Spleen (tissue), 11 donors: Measurements from ENCODE around the gene ZNF594. TPM values are rescaled to one million over a fixed set of nuclear protein-coding genes. Genes with fewer than 3 reads are reported as not detected.
"Not testable (repeated sequence)": the region's sequence is repeated elsewhere in the genome, so short reads cannot be mapped to it uniquely, and the experiment has no call there.

Experiments
- DNase-seq: peaks from one replicate; pipeline ENCODE4 v3.0.0-alpha.2; 2020
- H3K27ac ChIP-seq, 8 donors: fragments of 200-600 bp; sonication (generic) in 7 of 8; 1 replicate in 4 of 8; 2 replicates in 4 of 8; pipeline versions ENCODE4 v1.5.0 to v1.8.0; 2016 to 2021; ENCODE audit warnings: inconsistent platforms in 4 of 8, mild to moderate bottlenecking in 4 of 8, moderate library complexity in 1 of 8
- H3K27me3 ChIP-seq, 7 donors: fragments of 200-600 bp; sonication (generic) in 6 of 7; replicated peaks in 1 of 7; 1 replicate in 4 of 7; 2 replicates in 3 of 7; pipeline versions ENCODE4 v1.5.0 to v1.8.0; 2016 to 2021; ENCODE audit warnings: inconsistent platforms in 3 of 7, mild to moderate bottlenecking in 1 of 7
- H3K36me3 ChIP-seq, 6 donors: fragments of 200-600 bp; sonication (generic) in 5 of 6; 1 replicate in 4 of 6; 2 replicates in 2 of 6; pipeline versions ENCODE4 v1.5.0 to v1.8.0; 2016 to 2021; ENCODE audit warnings: inconsistent platforms in 2 of 6
- H3K4me1 ChIP-seq, 6 donors: fragments of 200-600 bp; sonication (generic) in 5 of 6; 1 replicate in 3 of 6; 2 replicates in 3 of 6; pipeline versions ENCODE4 v1.5.0 to v1.8.0; 2016 to 2021; ENCODE audit warnings: inconsistent platforms in 3 of 6
- H3K4me3 ChIP-seq, 8 donors: fragments of 200-600 bp; sonication (generic) in 7 of 8; 1 replicate in 4 of 8; 2 replicates in 4 of 8; pipeline versions ENCODE4 v1.5.0 to v1.8.0; 2016 to 2021; ENCODE audit warnings: inconsistent platforms in 4 of 8, mild to moderate bottlenecking in 4 of 8, moderate library complexity in 2 of 8
- H3K9me3 ChIP-seq, 8 donors: fragments of 200-600 bp; sonication (generic) in 7 of 8; 1 replicate in 4 of 8; 2 replicates in 4 of 8; pipeline versions ENCODE4 v1.5.0 to v1.8.0; 2016 to 2021; ENCODE audit warnings: inconsistent platforms in 4 of 8
- POLR2A ChIP-seq, 3 donors: fragments of 450-650 bp; IDR thresholded peaks; one replicate each; pipeline ENCODE4 v1.5.1; 2017; ENCODE audit warnings: antibody characterized with exemption in 3 of 3, mild to moderate bottlenecking in 1 of 3
- POLR2AphosphoS5 ChIP-seq, 3 donors: sonication (generic); formaldehyde crosslinking; IDR thresholded peaks; one replicate each; pipeline ENCODE4 v1.5.1; 2017; ENCODE audit warnings: antibody characterized with exemption in 3 of 3
- WGBS, 5 donors: extraction: QIAGEN DNeasy Blood & Tissue Kit in 3 of 5; methylation state at CpG; one replicate each; pipeline versions ENCODE4 v1.1.5 to v1.1.7; 2013 to 2018; 5-methylcytosine and 5-hydroxymethylcytosine counted together
- intact Hi-C: fragments of 100-400 bp; cut with DNase I; formaldehyde crosslinking; loops from one replicate; pipeline ENCODE4 v1.15.0; 2023; ENCODE audit warnings: low total_unique reads
- polyA plus RNA-seq, 3 donors: library from polyadenylated mRNA; stranded (reverse); fragments of 200-250 nt; gene quantifications; one replicate each; pipeline ENCODE4 v1.2.1, GENCODE V29; 2013
- total RNA-seq, 7 donors: library from RNA; depleted of rRNA in 3 of 7; stranded (reverse); fragments of >200 nt in 3 of 7; fragmentation: NEBNext Ultra II Directional in 4 of 7; extraction: Animal tissue kit (Norgen Biotek cat#: 25700) in 4 of 7; gene quantifications; one replicate each; pipeline versions ENCODE4 v1.1.0 to v1.2.1, GENCODE V29; 2016 to 2021
- TF ChIP-seq, protein P1 (sequence below), 11 experiments: fragments of 200-600 bp in 7 of 11; fragments of 450-650 bp in 4 of 11; sonication (generic) in 4 of 11; IDR thresholded peaks in 8 of 11; conservative IDR thresholded peaks in 3 of 11; 1 replicate in 7 of 11; 2 replicates in 4 of 11; pipeline versions ENCODE4 v1.4.0 to v1.8.0; 2016 to 2021; ENCODE audit warnings: antibody characterized with exemption in 11 of 11, inconsistent platforms in 4 of 11, mild to moderate bottlenecking in 1 of 11
- donor health status: healthy with polysubstance abuse.
- donor health status: DM: no; HTN: no; CAD: no; lungs with moderate emphysema.
- donor health status: DM: no; HTN: no; CAD: no.
- donor health status: Bipolar disorder and iron deficiency.
- donor health status: healthy.
- donor health status: DM: no; HTN: no; CAD: no.
- donor health status: DM: yes; HTN: yes; CAD: no.

ZNF594 gene
- total and polyA plus RNA-seq, 10 donors: 2.4 to 28.4 (median 13.8) TPM

DNA sequence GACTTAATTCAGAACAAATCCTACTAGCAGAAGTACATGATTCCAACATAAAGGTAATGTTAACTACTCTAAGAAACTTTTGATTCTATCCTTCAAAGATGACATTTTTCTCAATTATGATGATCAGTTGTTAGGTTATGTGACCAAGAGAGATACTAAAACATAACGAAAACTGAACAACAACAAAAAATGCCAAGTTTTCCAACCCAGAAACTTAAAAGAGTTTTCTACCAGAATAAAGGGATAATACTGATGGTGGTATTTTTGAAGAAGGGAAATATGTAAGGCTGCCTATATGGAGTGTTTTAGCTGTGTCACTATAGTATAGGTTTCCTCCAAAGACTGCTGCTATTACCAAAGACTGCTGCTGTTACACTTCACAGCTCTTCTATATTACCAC is 45.5 kb downstream of the ZNF594 start:
- DNase-seq, H3K27me3 ChIP-seq, intact Hi-C loops: not testable (repeated sequence)

DNA sequence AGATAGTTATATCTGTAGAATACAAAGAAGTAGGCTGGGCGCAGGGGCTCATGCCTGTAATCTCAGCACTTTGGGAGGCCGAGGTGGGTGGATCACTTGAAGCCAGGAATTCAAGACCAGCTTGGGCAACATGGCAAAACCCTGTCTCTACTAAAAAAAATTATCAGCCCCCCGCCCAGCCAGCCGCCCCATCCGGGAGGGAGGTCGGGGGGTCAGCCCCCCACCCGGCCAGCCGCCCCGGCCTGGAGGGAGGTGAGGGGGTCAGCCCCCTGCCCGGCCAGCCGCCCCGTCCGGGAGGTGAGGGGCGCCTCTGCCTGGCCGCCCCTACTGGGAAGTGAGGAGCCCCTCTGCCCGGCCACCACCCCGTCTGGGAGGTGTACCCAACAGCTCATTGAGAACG is 48.8 kb downstream of the ZNF594 start:
- WGBS, 5 donors: 87 to 92% (median 92%) methylated on average over 14 to 18 of the region's 18 CpGs
- intact Hi-C loops, DNase-seq, H3K36me3 ChIP-seq, H3K4me3 ChIP-seq, H3K4me1 ChIP-seq, H3K9me3 ChIP-seq, H3K27ac ChIP-seq, H3K27me3 ChIP-seq: not testable (repeated sequence)

More for the DNA sequence above, 45.5 kb downstream of the ZNF594 start:
- not testable (repeated sequence) for H3K4me1 ChIP-seq, H3K36me3 ChIP-seq, H3K9me3 ChIP-seq, H3K4me3 ChIP-seq, H3K27ac ChIP-seq
- WGBS, 5 donors: 83 to 94% (median 89%) methylated on average over 1 of the region's 1 CpG

DNA sequence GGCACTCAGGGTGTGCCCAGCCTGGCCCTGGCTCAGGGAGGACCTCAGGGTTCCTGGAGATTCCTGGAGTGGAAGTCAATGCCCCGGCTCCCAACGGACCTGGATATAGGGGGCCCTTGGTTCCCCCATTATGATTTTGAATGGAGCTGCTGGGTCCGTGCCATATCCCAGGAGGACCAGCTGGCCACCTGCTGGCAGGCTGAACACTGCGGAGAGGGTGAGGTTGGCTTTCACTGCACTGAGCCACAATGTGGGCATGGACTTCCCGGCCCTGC is 52.3 kb downstream of the ZNF594 start:
- intact Hi-C loops: no loop called here

DNA sequence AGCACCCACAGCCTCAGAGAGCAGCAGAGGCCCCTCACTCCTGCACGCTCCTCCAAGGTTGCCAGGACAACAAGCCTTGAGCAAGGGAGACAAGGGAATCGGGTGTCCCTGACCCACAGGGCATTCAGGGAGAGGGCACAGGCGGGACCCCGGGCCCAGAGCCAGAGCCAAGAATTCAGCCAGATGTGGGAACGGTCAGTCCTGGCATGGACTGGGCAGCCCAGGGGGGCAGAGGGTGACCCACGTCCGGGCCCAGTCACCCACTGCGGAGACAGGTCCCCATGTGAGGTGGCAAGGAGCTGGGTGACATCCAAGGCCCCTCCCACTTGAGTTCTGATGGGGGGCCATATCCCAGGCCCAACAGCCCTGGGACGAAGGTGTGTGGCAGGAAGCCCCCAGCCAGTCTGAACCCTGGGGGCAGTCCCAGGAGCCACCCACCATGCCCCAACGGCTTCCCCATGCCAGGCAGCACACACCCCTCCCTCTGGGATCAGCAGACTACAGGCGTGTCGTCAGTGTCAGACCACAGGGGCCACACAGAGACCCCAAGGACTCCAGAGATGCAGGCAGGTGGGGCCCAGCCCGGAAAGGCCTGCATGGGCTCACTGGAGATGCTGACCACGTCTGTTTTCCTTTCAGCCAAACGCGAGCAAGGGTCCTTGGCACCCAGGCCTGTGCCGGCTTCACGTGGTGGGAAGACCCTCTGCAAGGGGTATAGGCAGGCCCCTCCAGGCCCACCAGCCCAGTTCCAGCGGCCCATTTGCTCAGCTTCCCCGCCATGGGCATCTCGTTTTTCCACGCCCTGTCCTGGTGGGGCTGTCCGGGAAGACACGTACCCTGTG is 52.8 kb downstream of the ZNF594 start:
- Histone ChIP-seq H3K9me3 (no peaks in the 10 kb centered on the region), H3K27ac (no peak overlapping the region), H3K36me3 (no peaks in the 10 kb centered on the region), H3K4me1 (no peaks in the 10 kb centered on the region), H3K4me3 (no peak overlapping the region), H3K27me3 (no peaks in the 10 kb centered on the region)
- TF ChIP-seq POLR2AphosphoS5 (IDR thresholded peaks at IDR 0.05): no peak
- TF ChIP-seq, protein P1, sequence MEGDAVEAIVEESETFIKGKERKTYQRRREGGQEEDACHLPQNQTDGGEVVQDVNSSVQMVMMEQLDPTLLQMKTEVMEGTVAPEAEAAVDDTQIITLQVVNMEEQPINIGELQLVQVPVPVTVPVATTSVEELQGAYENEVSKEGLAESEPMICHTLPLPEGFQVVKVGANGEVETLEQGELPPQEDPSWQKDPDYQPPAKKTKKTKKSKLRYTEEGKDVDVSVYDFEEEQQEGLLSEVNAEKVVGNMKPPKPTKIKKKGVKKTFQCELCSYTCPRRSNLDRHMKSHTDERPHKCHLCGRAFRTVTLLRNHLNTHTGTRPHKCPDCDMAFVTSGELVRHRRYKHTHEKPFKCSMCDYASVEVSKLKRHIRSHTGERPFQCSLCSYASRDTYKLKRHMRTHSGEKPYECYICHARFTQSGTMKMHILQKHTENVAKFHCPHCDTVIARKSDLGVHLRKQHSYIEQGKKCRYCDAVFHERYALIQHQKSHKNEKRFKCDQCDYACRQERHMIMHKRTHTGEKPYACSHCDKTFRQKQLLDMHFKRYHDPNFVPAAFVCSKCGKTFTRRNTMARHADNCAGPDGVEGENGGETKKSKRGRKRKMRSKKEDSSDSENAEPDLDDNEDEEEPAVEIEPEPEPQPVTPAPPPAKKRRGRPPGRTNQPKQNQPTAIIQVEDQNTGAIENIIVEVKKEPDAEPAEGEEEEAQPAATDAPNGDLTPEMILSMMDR (IDR thresholded peaks at IDR 0.05 in 8 of 11, conservative IDR thresholded peaks at IDR 0.05 in 3 of 11): no peak
- TF ChIP-seq POLR2A (IDR thresholded peaks at IDR 0.05): no peak
- DNase-seq: no peak
- 87 to 93% (median 91%) methylated on average over 16 to 24 of the region's 24 CpGs for WGBS, 5 donors
- intact Hi-C loops: no loop called here

More for the DNA sequence above, 52.3 kb downstream of the ZNF594 start:
- Histone ChIP-seq H3K36me3 (no peaks in the 10 kb centered on the region), H3K27ac (no peak overlapping the region), H3K4me3 (no peak overlapping the region), H3K9me3 (no peaks in the 10 kb centered on the region), H3K27me3 (no peaks in the 10 kb centered on the region), H3K4me1 (no peaks in the 10 kb centered on the region)
- DNase-seq: no peak
- TF ChIP-seq POLR2A (IDR thresholded peaks at IDR 0.05) (no peak), POLR2AphosphoS5 (IDR thresholded peaks at IDR 0.05) (no peak)
- TF ChIP-seq, protein P1 (IDR thresholded peaks at IDR 0.05 in 8 of 11, conservative IDR thresholded peaks at IDR 0.05 in 3 of 11): no peak
- 80 to 94% (median 89%) methylated on average over 3 to 5 of the region's 5 CpGs for WGBS, 5 donors

DNA sequence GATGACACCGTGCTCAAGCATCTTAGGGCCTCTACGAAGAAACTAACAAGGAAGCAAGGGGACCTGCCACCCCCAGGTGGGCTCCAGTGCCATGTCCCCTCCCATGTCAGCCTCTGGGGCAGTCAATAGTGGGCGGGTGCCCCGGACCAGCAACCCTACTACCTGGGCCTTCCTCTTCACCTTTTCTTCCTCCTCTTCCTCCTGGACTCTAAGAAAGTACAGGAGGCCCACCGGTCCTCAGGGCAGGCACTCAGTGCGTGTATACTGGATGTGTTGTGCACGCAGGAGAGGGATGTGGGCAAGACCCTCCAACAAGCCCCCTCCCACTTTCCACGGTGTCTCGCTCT is 53.5 kb downstream of the ZNF594 start:
- H3K27me3 ChIP-seq, H3K4me3 ChIP-seq, DNase-seq, H3K36me3 ChIP-seq, H3K4me1 ChIP-seq, intact Hi-C loops, H3K27ac ChIP-seq, H3K9me3 ChIP-seq: not testable (repeated sequence)
- 91 to 100% (median 96%) methylated on average over 9 of the region's 9 CpGs for WGBS, 5 donors

DNA sequence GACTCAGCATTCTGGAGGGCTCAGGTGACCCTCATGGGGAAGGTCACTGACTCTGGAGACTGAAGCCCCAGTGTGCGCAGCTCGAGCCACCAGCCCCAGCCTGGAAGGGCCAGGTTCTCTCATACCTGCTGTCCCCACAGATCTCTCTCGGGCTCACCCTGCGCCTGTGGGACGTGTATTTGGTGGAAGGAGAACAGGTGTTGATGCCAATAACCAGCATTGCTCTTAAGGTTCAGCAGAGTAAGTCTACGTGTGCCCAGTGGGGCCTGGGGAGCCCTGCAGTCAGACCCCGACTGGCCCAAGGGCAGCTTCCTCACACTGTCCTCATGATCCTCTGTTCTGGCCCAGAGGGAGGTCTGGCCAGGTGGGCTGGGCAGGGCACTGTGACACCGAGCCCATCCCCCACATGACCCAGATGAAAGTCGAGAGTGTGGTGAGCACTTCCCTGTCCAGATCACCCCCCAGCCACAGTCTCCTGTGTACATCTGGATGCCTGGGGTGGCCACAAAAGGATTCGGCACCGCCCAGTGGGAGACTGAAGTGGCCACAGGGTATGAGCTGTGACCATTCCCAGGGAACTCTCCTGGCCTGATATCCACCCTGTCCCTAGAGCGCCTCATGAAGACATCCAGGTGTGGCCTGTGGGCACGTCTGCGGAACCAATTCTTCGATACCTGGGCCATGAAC is 54.0 kb downstream of the ZNF594 start:
- H3K9me3 ChIP-seq, DNase-seq, H3K27ac ChIP-seq, intact Hi-C loops, H3K36me3 ChIP-seq, H3K4me3 ChIP-seq, H3K27me3 ChIP-seq, H3K4me1 ChIP-seq: not testable (repeated sequence)
- 86 to 100% (median 88%) methylated on average over 1 to 15 of the region's 15 CpGs for WGBS, 5 donors

DNA sequence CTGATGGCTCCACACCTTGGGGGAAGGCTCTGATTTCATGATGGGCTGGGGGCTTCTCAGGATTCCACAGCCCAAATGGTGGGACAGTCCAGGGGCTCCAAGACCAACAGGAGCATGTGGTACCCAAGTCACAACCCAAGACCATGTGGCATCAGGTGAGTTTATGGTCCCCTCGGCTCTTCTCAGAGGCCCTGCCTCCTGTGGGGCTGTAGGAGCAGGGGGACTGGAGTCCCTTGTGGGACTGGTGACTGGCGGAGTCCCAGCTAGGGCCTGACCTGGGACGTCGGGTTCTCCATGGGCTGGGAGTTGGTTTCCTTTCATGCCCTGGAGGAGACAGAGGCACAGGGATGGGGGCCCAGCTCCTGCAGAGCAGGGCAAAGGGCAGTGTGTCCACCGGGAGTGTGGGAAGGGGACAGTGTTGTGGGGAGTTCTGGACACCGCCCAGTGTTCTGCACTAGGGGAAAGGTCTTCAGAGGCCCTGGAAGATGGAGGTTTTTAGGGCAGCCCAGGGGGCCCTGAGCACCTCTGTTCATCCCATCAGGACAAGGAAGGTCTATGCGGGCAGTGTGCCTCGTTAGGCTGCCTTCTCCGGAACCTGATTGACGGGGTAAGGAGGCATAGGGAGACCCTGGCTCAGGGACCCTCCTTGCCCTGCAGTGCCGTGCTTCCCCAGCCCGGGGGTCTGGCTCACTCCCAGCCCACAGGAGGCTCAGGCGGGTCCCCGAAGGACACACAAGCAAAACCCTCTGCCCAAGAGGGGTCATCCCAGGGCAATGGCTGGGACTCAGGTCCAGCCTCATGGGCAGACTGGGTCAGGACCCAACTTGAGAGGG is 54.9 kb downstream of the ZNF594 start:
- H3K4me1 ChIP-seq, H3K27ac ChIP-seq, DNase-seq, H3K4me3 ChIP-seq, H3K27me3 ChIP-seq, H3K9me3 ChIP-seq, H3K36me3 ChIP-seq, intact Hi-C loops: not testable (repeated sequence)
- WGBS, 5 donors: 81 to 87% (median 85%) methylated on average over 9 to 14 of the region's 14 CpGs
